Measurements from ENCODE around the gene GPR63.

- no peak for TF ChIP-seq POLR2AphosphoS5 (IDR thresholded peaks at IDR 0.05; ENCODE audit: low read depth)
- TF ChIP-seq, protein P1, sequence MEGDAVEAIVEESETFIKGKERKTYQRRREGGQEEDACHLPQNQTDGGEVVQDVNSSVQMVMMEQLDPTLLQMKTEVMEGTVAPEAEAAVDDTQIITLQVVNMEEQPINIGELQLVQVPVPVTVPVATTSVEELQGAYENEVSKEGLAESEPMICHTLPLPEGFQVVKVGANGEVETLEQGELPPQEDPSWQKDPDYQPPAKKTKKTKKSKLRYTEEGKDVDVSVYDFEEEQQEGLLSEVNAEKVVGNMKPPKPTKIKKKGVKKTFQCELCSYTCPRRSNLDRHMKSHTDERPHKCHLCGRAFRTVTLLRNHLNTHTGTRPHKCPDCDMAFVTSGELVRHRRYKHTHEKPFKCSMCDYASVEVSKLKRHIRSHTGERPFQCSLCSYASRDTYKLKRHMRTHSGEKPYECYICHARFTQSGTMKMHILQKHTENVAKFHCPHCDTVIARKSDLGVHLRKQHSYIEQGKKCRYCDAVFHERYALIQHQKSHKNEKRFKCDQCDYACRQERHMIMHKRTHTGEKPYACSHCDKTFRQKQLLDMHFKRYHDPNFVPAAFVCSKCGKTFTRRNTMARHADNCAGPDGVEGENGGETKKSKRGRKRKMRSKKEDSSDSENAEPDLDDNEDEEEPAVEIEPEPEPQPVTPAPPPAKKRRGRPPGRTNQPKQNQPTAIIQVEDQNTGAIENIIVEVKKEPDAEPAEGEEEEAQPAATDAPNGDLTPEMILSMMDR (IDR thresholded peaks at IDR 0.05; ENCODE audit: insufficient read depth, low read length), result no peak
- no peak for TF ChIP-seq GABPA (IDR thresholded peaks at IDR 0.05; ENCODE audit: low read depth)
- TF ChIP-seq, protein P2, sequence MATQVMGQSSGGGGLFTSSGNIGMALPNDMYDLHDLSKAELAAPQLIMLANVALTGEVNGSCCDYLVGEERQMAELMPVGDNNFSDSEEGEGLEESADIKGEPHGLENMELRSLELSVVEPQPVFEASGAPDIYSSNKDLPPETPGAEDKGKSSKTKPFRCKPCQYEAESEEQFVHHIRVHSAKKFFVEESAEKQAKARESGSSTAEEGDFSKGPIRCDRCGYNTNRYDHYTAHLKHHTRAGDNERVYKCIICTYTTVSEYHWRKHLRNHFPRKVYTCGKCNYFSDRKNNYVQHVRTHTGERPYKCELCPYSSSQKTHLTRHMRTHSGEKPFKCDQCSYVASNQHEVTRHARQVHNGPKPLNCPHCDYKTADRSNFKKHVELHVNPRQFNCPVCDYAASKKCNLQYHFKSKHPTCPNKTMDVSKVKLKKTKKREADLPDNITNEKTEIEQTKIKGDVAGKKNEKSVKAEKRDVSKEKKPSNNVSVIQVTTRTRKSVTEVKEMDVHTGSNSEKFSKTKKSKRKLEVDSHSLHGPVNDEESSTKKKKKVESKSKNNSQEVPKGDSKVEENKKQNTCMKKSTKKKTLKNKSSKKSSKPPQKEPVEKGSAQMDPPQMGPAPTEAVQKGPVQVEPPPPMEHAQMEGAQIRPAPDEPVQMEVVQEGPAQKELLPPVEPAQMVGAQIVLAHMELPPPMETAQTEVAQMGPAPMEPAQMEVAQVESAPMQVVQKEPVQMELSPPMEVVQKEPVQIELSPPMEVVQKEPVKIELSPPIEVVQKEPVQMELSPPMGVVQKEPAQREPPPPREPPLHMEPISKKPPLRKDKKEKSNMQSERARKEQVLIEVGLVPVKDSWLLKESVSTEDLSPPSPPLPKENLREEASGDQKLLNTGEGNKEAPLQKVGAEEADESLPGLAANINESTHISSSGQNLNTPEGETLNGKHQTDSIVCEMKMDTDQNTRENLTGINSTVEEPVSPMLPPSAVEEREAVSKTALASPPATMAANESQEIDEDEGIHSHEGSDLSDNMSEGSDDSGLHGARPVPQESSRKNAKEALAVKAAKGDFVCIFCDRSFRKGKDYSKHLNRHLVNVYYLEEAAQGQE (IDR thresholded peaks at IDR 0.05; ENCODE audit: insufficient replicate concordance, low read depth), result no peak
Observed at GRCh38 chr6:96861588-96861987, 24.3 kb upstream of the GPR63 start.

All from HL-60 (cell line).